ENCODE data around the gene FRRS1. TPM values are rescaled to one million over a fixed set of nuclear protein-coding genes. Genes with fewer than 3 reads are reported as not detected.

The FRRS1 gene
- total and polyA plus RNA-seq, 2 experiments from 2014 or later, result 0.34 to 6.8 TPM

DNA sequence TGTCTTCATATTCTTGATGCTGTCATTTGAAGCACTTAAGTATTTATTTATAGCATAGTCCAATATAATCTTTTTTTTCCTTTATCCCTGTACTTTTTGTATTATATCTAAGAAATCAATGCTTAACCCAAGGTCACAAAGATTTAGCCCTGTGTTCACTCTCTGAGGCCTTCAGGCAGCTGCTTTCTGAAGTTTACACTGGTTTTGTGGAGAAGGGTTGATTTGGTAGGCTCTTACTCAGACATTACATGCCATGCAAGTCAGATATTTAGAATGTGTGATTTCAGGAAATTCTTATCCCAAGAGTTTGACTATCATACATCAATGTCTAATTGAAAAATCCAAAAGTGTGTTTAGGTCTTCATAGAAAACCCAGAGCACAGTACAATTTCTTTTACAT, 64.2 kb downstream of the FRRS1 start:
- Histone ChIP-seq H3K79me2 (replicated peaks; ENCODE audit: insufficient read depth) (no peaks in the 10 kb centered on the region), H3K9me2 (ENCODE audit: insufficient read depth) (0 out of 2 replicates have a peak, but pooled peaks cover 3% of the 10 kb centered on the region), H3K27ac (ENCODE audit: low read depth) (no peak overlapping the region), H3F3A (replicated peaks; ENCODE audit: low read depth) (no peaks in the 10 kb centered on the region), H3K4me2 (no peak overlapping the region), H4K20me1 (replicated peaks; ENCODE audit: insufficient read depth) (no peaks in the 10 kb centered on the region), H3K27me3 (ENCODE audit: insufficient read depth) (no peaks in the 10 kb centered on the region), H3K36me3 (ENCODE audit: insufficient read depth) (no peaks in the 10 kb centered on the region), H3K4me1 (ENCODE audit: insufficient read depth) (no peaks in the 10 kb centered on the region), H3K4me3 (no peak overlapping the region), H2AFZ (no peak overlapping the region)
- no peak overlapping the region for H3K4me3 Mint-ChIP-seq
- ATAC-seq (no peak), DNase-seq (ENCODE audit: low spot score) (no peak)
- TF ChIP-seq, protein P1, sequence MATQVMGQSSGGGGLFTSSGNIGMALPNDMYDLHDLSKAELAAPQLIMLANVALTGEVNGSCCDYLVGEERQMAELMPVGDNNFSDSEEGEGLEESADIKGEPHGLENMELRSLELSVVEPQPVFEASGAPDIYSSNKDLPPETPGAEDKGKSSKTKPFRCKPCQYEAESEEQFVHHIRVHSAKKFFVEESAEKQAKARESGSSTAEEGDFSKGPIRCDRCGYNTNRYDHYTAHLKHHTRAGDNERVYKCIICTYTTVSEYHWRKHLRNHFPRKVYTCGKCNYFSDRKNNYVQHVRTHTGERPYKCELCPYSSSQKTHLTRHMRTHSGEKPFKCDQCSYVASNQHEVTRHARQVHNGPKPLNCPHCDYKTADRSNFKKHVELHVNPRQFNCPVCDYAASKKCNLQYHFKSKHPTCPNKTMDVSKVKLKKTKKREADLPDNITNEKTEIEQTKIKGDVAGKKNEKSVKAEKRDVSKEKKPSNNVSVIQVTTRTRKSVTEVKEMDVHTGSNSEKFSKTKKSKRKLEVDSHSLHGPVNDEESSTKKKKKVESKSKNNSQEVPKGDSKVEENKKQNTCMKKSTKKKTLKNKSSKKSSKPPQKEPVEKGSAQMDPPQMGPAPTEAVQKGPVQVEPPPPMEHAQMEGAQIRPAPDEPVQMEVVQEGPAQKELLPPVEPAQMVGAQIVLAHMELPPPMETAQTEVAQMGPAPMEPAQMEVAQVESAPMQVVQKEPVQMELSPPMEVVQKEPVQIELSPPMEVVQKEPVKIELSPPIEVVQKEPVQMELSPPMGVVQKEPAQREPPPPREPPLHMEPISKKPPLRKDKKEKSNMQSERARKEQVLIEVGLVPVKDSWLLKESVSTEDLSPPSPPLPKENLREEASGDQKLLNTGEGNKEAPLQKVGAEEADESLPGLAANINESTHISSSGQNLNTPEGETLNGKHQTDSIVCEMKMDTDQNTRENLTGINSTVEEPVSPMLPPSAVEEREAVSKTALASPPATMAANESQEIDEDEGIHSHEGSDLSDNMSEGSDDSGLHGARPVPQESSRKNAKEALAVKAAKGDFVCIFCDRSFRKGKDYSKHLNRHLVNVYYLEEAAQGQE (IDR thresholded peaks at IDR 0.05; ENCODE audit: unreplicated experiment), result no peak
- TF ChIP-seq, protein P2, sequence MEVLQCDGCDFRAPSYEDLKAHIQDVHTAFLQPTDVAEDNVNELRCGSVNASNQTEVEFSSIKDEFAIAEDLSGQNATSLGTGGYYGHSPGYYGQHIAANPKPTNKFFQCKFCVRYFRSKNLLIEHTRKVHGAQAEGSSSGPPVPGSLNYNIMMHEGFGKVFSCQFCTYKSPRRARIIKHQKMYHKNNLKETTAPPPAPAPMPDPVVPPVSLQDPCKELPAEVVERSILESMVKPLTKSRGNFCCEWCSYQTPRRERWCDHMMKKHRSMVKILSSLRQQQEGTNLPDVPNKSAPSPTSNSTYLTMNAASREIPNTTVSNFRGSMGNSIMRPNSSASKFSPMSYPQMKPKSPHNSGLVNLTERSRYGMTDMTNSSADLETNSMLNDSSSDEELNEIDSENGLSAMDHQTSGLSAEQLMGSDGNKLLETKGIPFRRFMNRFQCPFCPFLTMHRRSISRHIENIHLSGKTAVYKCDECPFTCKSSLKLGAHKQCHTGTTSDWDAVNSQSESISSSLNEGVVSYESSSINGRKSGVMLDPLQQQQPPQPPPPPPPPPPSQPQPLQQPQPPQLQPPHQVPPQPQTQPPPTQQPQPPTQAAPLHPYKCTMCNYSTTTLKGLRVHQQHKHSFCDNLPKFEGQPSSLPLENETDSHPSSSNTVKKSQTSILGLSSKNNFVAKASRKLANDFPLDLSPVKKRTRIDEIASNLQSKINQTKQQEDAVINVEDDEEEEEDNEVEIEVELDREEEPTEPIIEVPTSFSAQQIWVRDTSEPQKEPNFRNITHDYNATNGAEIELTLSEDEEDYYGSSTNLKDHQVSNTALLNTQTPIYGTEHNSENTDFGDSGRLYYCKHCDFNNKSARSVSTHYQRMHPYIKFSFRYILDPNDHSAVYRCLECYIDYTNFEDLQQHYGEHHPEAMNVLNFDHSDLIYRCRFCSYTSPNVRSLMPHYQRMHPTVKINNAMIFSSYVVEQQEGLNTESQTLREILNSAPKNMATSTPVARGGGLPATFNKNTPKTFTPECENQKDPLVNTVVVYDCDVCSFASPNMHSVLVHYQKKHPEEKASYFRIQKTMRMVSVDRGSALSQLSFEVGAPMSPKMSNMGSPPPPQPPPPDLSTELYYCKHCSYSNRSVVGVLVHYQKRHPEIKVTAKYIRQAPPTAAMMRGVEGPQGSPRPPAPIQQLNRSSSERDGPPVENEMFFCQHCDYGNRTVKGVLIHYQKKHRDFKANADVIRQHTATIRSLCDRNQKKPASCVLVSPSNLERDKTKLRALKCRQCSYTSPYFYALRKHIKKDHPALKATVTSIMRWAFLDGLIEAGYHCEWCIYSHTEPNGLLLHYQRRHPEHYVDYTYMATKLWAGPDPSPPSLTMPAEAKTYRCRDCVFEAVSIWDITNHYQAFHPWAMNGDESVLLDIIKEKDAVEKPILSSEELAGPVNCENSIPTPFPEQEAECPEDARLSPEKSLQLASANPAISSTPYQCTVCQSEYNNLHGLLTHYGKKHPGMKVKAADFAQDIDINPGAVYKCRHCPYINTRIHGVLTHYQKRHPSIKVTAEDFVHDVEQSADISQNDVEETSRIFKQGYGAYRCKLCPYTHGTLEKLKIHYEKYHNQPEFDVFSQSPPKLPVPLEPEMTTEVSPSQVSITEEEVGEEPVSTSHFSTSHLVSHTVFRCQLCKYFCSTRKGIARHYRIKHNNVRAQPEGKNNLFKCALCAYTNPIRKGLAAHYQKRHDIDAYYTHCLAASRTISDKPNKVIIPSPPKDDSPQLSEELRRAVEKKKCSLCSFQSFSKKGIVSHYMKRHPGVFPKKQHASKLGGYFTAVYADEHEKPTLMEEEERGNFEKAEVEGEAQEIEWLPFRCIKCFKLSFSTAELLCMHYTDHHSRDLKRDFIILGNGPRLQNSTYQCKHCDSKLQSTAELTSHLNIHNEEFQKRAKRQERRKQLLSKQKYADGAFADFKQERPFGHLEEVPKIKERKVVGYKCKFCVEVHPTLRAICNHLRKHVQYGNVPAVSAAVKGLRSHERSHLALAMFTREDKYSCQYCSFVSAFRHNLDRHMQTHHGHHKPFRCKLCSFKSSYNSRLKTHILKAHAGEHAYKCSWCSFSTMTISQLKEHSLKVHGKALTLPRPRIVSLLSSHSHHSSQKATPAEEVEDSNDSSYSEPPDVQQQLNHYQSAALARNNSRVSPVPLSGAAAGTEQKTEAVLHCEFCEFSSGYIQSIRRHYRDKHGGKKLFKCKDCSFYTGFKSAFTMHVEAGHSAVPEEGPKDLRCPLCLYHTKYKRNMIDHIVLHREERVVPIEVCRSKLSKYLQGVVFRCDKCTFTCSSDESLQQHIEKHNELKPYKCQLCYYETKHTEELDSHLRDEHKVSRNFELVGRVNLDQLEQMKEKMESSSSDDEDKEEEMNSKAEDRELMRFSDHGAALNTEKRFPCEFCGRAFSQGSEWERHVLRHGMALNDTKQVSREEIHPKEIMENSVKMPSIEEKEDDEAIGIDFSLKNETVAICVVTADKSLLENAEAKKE (CRISPR knock-in tag; IDR thresholded peaks at IDR 0.05), result no peak
- no peak for TF ChIP-seq ZNF114 (CRISPR knock-in tag; IDR thresholded peaks at IDR 0.05)
- no peaks in the 10 kb centered on the region; the same call in 1 of the 3 replicates for H3K9me3 Mint-ChIP-seq
- peaks cover 4% of the 10 kb centered on the region for H3K27me3 Mint-ChIP-seq (ENCODE audit: insufficient read depth, low read depth, poor library complexity)
- no peak overlapping the region for H3K27ac Mint-ChIP-seq
- 0 out of 3 replicates have a peak, but pooled peaks cover 2% of the 10 kb centered on the region for H3K4me1 Mint-ChIP-seq
- peaks cover 6% of the 10 kb centered on the region; the same call in 1 of the 3 replicates for H3K36me3 Mint-ChIP-seq (ENCODE audit: low read depth)
